ENCODE data around the gene DEFB118. TPM values are rescaled to one million over a fixed set of nuclear protein-coding genes. Genes with fewer than 3 reads are reported as not detected.

Gene DEFB118
- total and polyA plus RNA-seq, 3 experiments from 2014 or later = not detected

GRCh38 chr20:31392836-31393235, 24.4 kb downstream of the DEFB118 start:
- Mint-ChIP-seq H3K36me3 (no peaks in the 10 kb centered on the region), H3K4me1 (no peaks in the 10 kb centered on the region), H3K9me3 (peaks cover 0 to 3% (median 0%) of the 10 kb centered on the region in 5 donors), H3K27ac (no peak overlapping the region), H3K4me3 (no peak overlapping the region), H3K27me3 (peaks cover 5 to 29% of the 10 kb centered on the region in 2 donors)
- Histone ChIP-seq H3K4me3 (ENCODE audit: low read length) (no peak overlapping the region), H3K36me3 (ENCODE audit: insufficient read depth, low read length) (no peaks in the 10 kb centered on the region), H3K27ac (ENCODE audit: low read depth, low read length) (no peak overlapping the region), H3K27me3 (ENCODE audit: insufficient read depth, low read length, poor library complexity, severe bottlenecking) (no peaks in the 10 kb centered on the region), H3K4me1 (ENCODE audit: insufficient read depth, low read length) (no peaks in the 10 kb centered on the region), H3K9me3 (ENCODE audit: low read length) (no peaks in the 10 kb centered on the region)
- POLR2A ChIA-PET = no interaction called here
- no peak for DNase-seq
- CTCF ChIA-PET = no interaction called here

DNA sequence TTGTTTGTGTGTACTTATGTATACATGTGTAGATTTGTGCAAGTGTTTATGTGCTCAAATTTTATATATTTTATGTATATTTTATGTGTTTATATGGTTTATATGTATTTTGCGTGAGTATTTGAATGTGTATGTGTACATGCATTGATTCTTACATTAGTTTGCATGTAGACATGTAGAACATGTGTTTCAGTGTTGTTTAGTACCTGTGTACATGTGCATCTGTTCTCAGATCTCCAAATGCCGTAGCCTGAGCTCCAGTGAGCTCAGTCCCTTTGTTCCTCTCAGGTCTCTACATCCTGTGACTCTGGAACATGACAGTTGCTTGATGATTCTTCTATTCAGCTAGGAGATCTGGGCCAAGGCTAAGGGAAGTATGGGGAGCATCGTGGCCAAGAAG, 26.5 kb downstream of the DEFB118 start:
- ChIA-PET CTCF (no interaction called here), POLR2A (no interaction called here)
- Histone ChIP-seq H3K27me3 (ENCODE audit: insufficient read depth, low read length, poor library complexity, severe bottlenecking) (no peaks in the 10 kb centered on the region), H3K9me3 (ENCODE audit: low read length) (no peaks in the 10 kb centered on the region), H3K4me1 (ENCODE audit: insufficient read depth, low read length) (no peaks in the 10 kb centered on the region), H3K4me3 (ENCODE audit: low read length) (no peak overlapping the region), H3K27ac (ENCODE audit: low read depth, low read length) (no peak overlapping the region), H3K36me3 (ENCODE audit: insufficient read depth, low read length) (no peaks in the 10 kb centered on the region)
- no peaks in the 10 kb centered on the region for H3K36me3 Mint-ChIP-seq
- H3K27ac Mint-ChIP-seq = no peak overlapping the region
- peaks cover 10 to 24% of the 10 kb centered on the region in 2 donors for H3K27me3 Mint-ChIP-seq
- DNase-seq = no peak
- H3K4me3 Mint-ChIP-seq = no peak overlapping the region
- peaks cover 0 to 3% (median 0%) of the 10 kb centered on the region in 5 donors for H3K9me3 Mint-ChIP-seq
- H3K4me1 Mint-ChIP-seq = no peaks in the 10 kb centered on the region

DNA sequence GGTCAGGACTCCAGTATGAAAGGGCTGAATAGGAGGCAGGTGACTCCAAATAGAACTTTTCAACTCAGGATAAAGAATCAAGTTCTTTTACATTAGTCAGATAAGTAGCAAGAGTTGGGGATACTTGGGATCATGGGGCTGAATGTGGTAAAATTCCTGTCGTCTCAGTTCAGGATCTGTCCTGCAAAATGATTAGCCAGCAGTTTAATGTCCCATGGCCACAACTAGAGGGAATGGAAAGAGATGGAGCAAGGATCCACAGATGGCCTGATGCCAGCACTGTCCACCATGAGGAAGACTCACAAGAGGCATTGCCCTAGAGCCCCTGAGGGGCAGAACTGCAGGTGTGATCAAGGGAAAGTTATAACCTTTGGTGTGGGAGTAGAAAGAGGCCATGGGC, 35.5 kb downstream of the DEFB118 start:
- Mint-ChIP-seq H3K4me1 (no peaks in the 10 kb centered on the region), H3K4me3 (no peak overlapping the region), H3K36me3 (no peaks in the 10 kb centered on the region), H3K27ac (no peak overlapping the region), H3K9me3 (no peaks in the 10 kb centered on the region), H3K27me3 (peaks cover 9 to 18% of the 10 kb centered on the region in 2 donors)
- Histone ChIP-seq H3K27me3 (ENCODE audit: insufficient read depth, low read length, poor library complexity, severe bottlenecking) (no peaks in the 10 kb centered on the region), H3K4me3 (ENCODE audit: low read length) (no peak overlapping the region), H3K36me3 (ENCODE audit: insufficient read depth, low read length) (no peaks in the 10 kb centered on the region), H3K9me3 (ENCODE audit: low read length) (no peaks in the 10 kb centered on the region), H3K4me1 (ENCODE audit: insufficient read depth, low read length) (no peaks in the 10 kb centered on the region), H3K27ac (ENCODE audit: low read depth, low read length) (no peak overlapping the region)
- DNase-seq = no peak
- POLR2A ChIA-PET = no interaction called here
- CTCF ChIA-PET = no interaction called here

DNA sequence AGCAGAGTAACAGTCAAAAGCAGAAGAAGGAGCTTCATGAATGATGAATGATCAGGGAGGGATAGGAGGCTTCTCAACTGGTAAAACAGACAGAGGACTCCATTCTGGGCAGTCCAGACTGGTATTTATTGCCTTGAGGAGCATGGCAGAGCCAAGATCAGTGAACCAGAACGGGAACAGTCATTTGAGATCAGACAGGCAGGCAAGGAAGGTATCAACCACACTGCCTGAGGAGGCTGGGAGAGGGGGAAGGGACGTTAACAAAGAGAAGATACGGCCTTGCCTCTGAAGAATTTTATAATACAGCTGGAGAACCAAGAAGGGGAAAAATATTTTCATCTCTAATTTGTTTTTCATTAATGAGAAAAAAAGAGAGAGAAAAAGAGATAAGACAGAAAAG, 37.7 kb downstream of the DEFB118 start, which contains the start of gene DEFB121:
Gene DEFB121, minus strand, starts transcription at position 101 of the 400 bp plus-strand sequence. Its CDS starts 63 bp downstream, at position 38.
- Histone ChIP-seq H3K9me3 (ENCODE audit: low read length) (no peaks in the 10 kb centered on the region), H3K36me3 (ENCODE audit: insufficient read depth, low read length) (no peaks in the 10 kb centered on the region), H3K27ac (ENCODE audit: low read depth, low read length) (no peak within 1 kb of the TSS), H3K27me3 (ENCODE audit: insufficient read depth, low read length, poor library complexity, severe bottlenecking) (no peaks in the 10 kb centered on the region), H3K4me1 (ENCODE audit: insufficient read depth, low read length) (no peaks in the 10 kb centered on the region), H3K4me3 (ENCODE audit: low read length) (no peak within 1 kb of the TSS)
- Mint-ChIP-seq H3K4me3 (no peak within 1 kb of the TSS), H3K9me3 (peaks cover 0 to 2% (median 0%) of the 10 kb centered on the region in 5 donors), H3K27me3 (peaks cover 5 to 13% of the 10 kb centered on the region in 2 donors), H3K36me3 (no peaks in the 10 kb centered on the region), H3K27ac (no peak within 1 kb of the TSS), H3K4me1 (no peaks in the 10 kb centered on the region)
- ChIA-PET CTCF (no interaction called here), POLR2A (no interaction called here)
- no peak for DNase-seq

DNA sequence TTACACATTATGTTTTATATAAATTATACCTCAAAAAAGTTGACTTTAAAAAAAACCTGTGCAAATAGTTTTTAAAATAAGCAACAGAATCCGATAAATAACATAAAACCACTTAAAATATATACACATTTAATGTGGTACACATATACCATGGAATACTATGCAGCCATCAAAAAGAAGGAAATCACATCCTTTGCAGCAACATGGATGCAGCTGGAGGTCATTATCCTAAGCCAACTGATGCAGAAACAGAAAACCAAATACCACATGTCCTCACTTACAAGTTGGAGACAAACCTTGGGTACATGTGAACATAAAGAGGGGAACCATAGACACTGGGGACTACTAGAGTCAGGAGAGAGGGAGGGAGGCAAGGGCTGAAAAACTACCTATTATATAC, 41.6 kb downstream of the DEFB118 start:
- DNase-seq = no peak
- ChIA-PET POLR2A (no interaction called here), CTCF (no interaction called here)
- Mint-ChIP-seq H3K4me3 (no peak overlapping the region), H3K27ac (no peak overlapping the region), H3K9me3 (peaks cover 0 to 2% (median 0%) of the 10 kb centered on the region in 5 donors), H3K36me3 (no peaks in the 10 kb centered on the region), H3K27me3 (peaks cover 8 to 20% of the 10 kb centered on the region in 2 donors), H3K4me1 (no peaks in the 10 kb centered on the region)
- Histone ChIP-seq H3K27me3 (ENCODE audit: insufficient read depth, low read length, poor library complexity, severe bottlenecking) (no peaks in the 10 kb centered on the region), H3K4me1 (ENCODE audit: insufficient read depth, low read length) (no peaks in the 10 kb centered on the region), H3K36me3 (ENCODE audit: insufficient read depth, low read length) (no peaks in the 10 kb centered on the region), H3K27ac (ENCODE audit: low read depth, low read length) (no peak overlapping the region), H3K9me3 (ENCODE audit: low read length) (no peaks in the 10 kb centered on the region), H3K4me3 (ENCODE audit: low read length) (no peak overlapping the region)

GRCh38 chr20:31414381-31414780, 46.0 kb downstream of the DEFB118 start:
- H3K27ac ChIP-seq (ENCODE audit: low read depth, low read length) = no peak overlapping the region
- H3K36me3 Mint-ChIP-seq = peaks cover 0 to 2% (median 0%) of the 10 kb centered on the region in 3 donors
- CTCF ChIA-PET = no interaction called here
- H3K36me3 ChIP-seq (ENCODE audit: insufficient read depth, low read length) = no peaks in the 10 kb centered on the region
- H3K4me1 Mint-ChIP-seq = no peaks in the 10 kb centered on the region
- H3K27me3 ChIP-seq (ENCODE audit: insufficient read depth, low read length, poor library complexity, severe bottlenecking) = no peaks in the 10 kb centered on the region
- H3K4me1 ChIP-seq (ENCODE audit: insufficient read depth, low read length) = no peaks in the 10 kb centered on the region
- peaks cover 0 to 3% (median 0%) of the 10 kb centered on the region in 5 donors for H3K9me3 Mint-ChIP-seq
- no peak overlapping the region for H3K27ac Mint-ChIP-seq
- H3K4me3 Mint-ChIP-seq = no peak overlapping the region
- H3K9me3 ChIP-seq (ENCODE audit: low read length) = no peaks in the 10 kb centered on the region
- POLR2A ChIA-PET = no interaction called here
- H3K4me3 ChIP-seq (ENCODE audit: low read length) = no peak overlapping the region
- no peak for DNase-seq
- peaks cover 3 to 11% of the 10 kb centered on the region in 2 donors for H3K27me3 Mint-ChIP-seq

DNA sequence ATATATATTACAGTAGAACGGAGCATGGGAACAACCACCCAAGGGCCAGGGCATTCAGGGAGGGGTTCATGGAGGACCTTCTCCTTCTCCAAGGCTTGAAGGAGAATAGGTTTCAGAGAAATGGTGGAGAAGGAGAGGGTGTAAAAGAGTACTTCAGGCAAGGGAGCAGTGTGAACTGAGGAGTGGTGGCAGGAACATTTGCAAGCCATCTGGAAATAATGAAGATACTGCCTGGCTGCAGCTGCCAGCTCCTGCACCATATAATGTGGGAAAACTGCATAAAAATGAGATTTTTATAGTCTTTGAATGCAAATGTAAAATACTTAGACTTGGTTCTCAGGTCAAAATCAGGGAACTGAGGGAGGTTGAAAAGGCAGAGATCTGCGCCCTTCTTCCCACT, 47.3 kb downstream of the DEFB118 start:
- peaks cover 0 to 2% (median 0%) of the 10 kb centered on the region in 3 donors for H3K36me3 Mint-ChIP-seq
- H3K4me3 ChIP-seq (ENCODE audit: low read length) = no peak overlapping the region
- no peaks in the 10 kb centered on the region for H3K9me3 ChIP-seq (ENCODE audit: low read length)
- CTCF ChIA-PET = no interaction called here
- DNase-seq = no peak
- H3K36me3 ChIP-seq (ENCODE audit: insufficient read depth, low read length) = no peaks in the 10 kb centered on the region
- peaks cover 3 to 11% of the 10 kb centered on the region in 2 donors for H3K27me3 Mint-ChIP-seq
- H3K4me3 Mint-ChIP-seq = no peak overlapping the region
- H3K27ac Mint-ChIP-seq = no peak overlapping the region
- H3K4me1 Mint-ChIP-seq = no peaks in the 10 kb centered on the region
- POLR2A ChIA-PET = no interaction called here
- H3K9me3 Mint-ChIP-seq = peaks cover 0 to 5% (median 0%) of the 10 kb centered on the region in 5 donors
- H3K27ac ChIP-seq (ENCODE audit: low read depth, low read length) = no peak overlapping the region
- no peaks in the 10 kb centered on the region for H3K4me1 ChIP-seq (ENCODE audit: insufficient read depth, low read length)
- H3K27me3 ChIP-seq (ENCODE audit: insufficient read depth, low read length, poor library complexity, severe bottlenecking) = no peaks in the 10 kb centered on the region

DNA sequence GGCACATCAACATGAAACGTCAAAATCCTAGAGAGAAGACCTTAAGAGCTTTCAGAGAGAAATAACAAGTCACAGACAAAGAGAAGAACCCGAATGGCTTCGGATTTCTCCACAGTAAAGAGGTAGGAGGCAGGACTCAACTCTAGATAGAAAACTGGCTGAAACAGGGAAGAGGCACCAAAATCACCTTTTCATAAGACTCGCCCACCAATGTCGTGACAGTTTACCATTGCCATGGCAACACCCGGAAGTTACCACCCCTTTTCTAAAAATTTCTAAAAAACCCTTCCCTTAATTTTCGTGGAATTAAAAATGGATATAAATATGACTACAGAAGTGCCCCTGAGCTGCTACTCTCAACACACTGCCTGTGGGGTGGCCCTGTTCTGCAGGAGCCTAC, 49.9 kb downstream of the DEFB118 start:
- Mint-ChIP-seq H3K4me3 (no peak overlapping the region), H3K27me3 (peaks cover 6 to 11% of the 10 kb centered on the region in 2 donors), H3K9me3 (peaks cover 0 to 4% (median 0%) of the 10 kb centered on the region in 5 donors), H3K4me1 (no peaks in the 10 kb centered on the region), H3K36me3 (peaks cover 0 to 2% (median 0%) of the 10 kb centered on the region in 3 donors), H3K27ac (no peak overlapping the region)
- H3K27me3 ChIP-seq (ENCODE audit: insufficient read depth, low read length, poor library complexity, severe bottlenecking) = no peaks in the 10 kb centered on the region
- no peak overlapping the region for H3K4me3 ChIP-seq (ENCODE audit: low read length)
- CTCF ChIA-PET = no interaction called here
- no peak overlapping the region for H3K27ac ChIP-seq (ENCODE audit: low read depth, low read length)
- DNase-seq = no peak
- H3K36me3 ChIP-seq (ENCODE audit: insufficient read depth, low read length) = no peaks in the 10 kb centered on the region
- H3K9me3 ChIP-seq (ENCODE audit: low read length) = no peaks in the 10 kb centered on the region
- no peaks in the 10 kb centered on the region for H3K4me1 ChIP-seq (ENCODE audit: insufficient read depth, low read length)
- POLR2A ChIA-PET = no interaction called here
